GM18870 (cell line): ENCODE data around the gene PRSS56.

Experiments used
- ATAC-seq: cut with Tn5 transposase; IDR thresholded peaks from one replicate; pipeline ENCODE4 v1.9.1; 2021; ENCODE audit warnings: moderate library complexity; ENCODE audit not compliant: unreplicated experiment

PRSS56 gene

GRCh38 chr2:232501794-232502390 lies 18.3 kb upstream of the PRSS56 start:
- ATAC-seq, result no peak

- no peak for ATAC-seq
Measured at GRCh38 chr2:232502511-232502910, 17.7 kb upstream of the PRSS56 start.

GRCh38 chr2:232502911-232503808 lies 17.0 kb upstream of the PRSS56 start:
- no peak for ATAC-seq

- no peak for ATAC-seq
Measured at GRCh38 chr2:232503809-232504323, 16.3 kb upstream of the PRSS56 start.

GRCh38 chr2:232504438-232504837 lies 15.8 kb upstream of the PRSS56 start:
- no peak for ATAC-seq

- no peak for ATAC-seq
Measured at GRCh38 chr2:232505856-232506255, 14.3 kb upstream of the PRSS56 start.

GRCh38 chr2:232506709-232507108 lies 13.5 kb upstream of the PRSS56 start:
- no peak for ATAC-seq

GRCh38 chr2:232508251-232508650 lies 11.9 kb upstream of the PRSS56 start:
- no peak for ATAC-seq

GRCh38 chr2:232511336-232511890 lies 8.8 kb upstream of the PRSS56 start:
- ATAC-seq, result no peak

GRCh38 chr2:232512602-232513001 lies 7.6 kb upstream of the PRSS56 start:
- ATAC-seq, result no peak

GRCh38 chr2:232513353-232513752 lies 6.8 kb upstream of the PRSS56 start:
- no peak for ATAC-seq

GRCh38 chr2:232515639-232516038 lies 4.5 kb upstream of the PRSS56 start:
- no peak for ATAC-seq

- no peak for ATAC-seq
Measured at GRCh38 chr2:232516551-232516950, 3.6 kb upstream of the PRSS56 start.

- no peak for ATAC-seq
Measured at GRCh38 chr2:232518844-232519243, 1.3 kb upstream of the PRSS56 start.

- ATAC-seq, result no peak
Measured at GRCh38 chr2:232520489-232520888, 301 bp downstream of the PRSS56 start.

- no peak for ATAC-seq
Measured at GRCh38 chr2:232521098-232521497, 910 bp downstream of the PRSS56 start.

- ATAC-seq, result no peak
Measured at GRCh38 chr2:232521959-232522622, 1.9 kb downstream of the PRSS56 start.

GRCh38 chr2:232522623-232523401 lies 2.6 kb downstream of the PRSS56 start:
- no peak for ATAC-seq

GRCh38 chr2:232523402-232523681 lies 3.2 kb downstream of the PRSS56 start:
- no peak for ATAC-seq

- no peak for ATAC-seq
Measured at GRCh38 chr2:232523682-232524597, 3.8 kb downstream of the PRSS56 start.
